Measurements from ENCODE around the gene PHF3. TPM values are rescaled to one million over a fixed set of nuclear protein-coding genes. Genes with fewer than 3 reads are reported as not detected.

The PHF3 gene
- total RNA-seq, 1 experiment from 2014 or later, result 66.6 TPM

- TF ChIP-seq, protein P1, sequence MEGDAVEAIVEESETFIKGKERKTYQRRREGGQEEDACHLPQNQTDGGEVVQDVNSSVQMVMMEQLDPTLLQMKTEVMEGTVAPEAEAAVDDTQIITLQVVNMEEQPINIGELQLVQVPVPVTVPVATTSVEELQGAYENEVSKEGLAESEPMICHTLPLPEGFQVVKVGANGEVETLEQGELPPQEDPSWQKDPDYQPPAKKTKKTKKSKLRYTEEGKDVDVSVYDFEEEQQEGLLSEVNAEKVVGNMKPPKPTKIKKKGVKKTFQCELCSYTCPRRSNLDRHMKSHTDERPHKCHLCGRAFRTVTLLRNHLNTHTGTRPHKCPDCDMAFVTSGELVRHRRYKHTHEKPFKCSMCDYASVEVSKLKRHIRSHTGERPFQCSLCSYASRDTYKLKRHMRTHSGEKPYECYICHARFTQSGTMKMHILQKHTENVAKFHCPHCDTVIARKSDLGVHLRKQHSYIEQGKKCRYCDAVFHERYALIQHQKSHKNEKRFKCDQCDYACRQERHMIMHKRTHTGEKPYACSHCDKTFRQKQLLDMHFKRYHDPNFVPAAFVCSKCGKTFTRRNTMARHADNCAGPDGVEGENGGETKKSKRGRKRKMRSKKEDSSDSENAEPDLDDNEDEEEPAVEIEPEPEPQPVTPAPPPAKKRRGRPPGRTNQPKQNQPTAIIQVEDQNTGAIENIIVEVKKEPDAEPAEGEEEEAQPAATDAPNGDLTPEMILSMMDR (conservative IDR thresholded peaks at IDR 0.05), result no peak
- Histone ChIP-seq H3K56ac (ENCODE audit: insufficient read length, low read depth, low read length) (no peak overlapping the region), H3K9ac (ENCODE audit: extremely low read depth, insufficient read length, low read length) (no peak overlapping the region), H2BK120ac (ENCODE audit: low read depth, low read length, poor library complexity, severe bottlenecking) (no peak overlapping the region), H3K14ac (ENCODE audit: insufficient read depth, low read length) (no peak overlapping the region), H4K20me1 (ENCODE audit: control insufficient read depth, insufficient read depth, insufficient read length) (no peaks in the 10 kb centered on the region), H2BK15ac (ENCODE audit: low read depth, low read length) (no peak overlapping the region), H2BK5ac (ENCODE audit: insufficient read length, low read length) (no peak overlapping the region), H3K4me1 (ENCODE audit: insufficient read depth, low read length) (no peaks in the 10 kb centered on the region), H2AK5ac (ENCODE audit: insufficient read length, low read length) (no peak overlapping the region), H3K79me2 (ENCODE audit: insufficient read depth, low read length) (no peaks in the 10 kb centered on the region; the same call in 1 of the 2 replicates), H4K8ac (replicated peaks; ENCODE audit: insufficient read length, low read depth, low read length) (no peak overlapping the region), H4K5ac (ENCODE audit: insufficient read length, low read depth, low read length) (no peak overlapping the region), H3K27ac (ENCODE audit: insufficient read length, low read depth, low read length) (no peak overlapping the region), H3K4ac (ENCODE audit: low read depth, low read length) (no peak overlapping the region), H2BK12ac (ENCODE audit: insufficient read length, low read depth, low read length) (no peak overlapping the region), H3K9me3 (ENCODE audit: control insufficient read depth, low read depth, low read length) (no peaks in the 10 kb centered on the region), H3K18ac (ENCODE audit: insufficient read length, low read depth, low read length) (no peak overlapping the region), H3K23ac (ENCODE audit: insufficient read length, low read depth, low read length) (no peak overlapping the region), H4K91ac (ENCODE audit: insufficient read length, low read depth, low read length) (no peak overlapping the region), H2BK20ac (ENCODE audit: low read depth, low read length, poor library complexity, severe bottlenecking) (no peak overlapping the region), H2AFZ (ENCODE audit: low read length) (no peak overlapping the region), H3K79me1 (ENCODE audit: insufficient read depth, low read depth, low read length, poor library complexity, severe bottlenecking) (no peaks in the 10 kb centered on the region), H3T11ph (ENCODE audit: low read length) (no peak overlapping the region), H3K23me2 (ENCODE audit: insufficient read length, low read depth, low read length, poor library complexity, severe bottlenecking) (no peaks in the 10 kb centered on the region), H3K4me2 (ENCODE audit: insufficient read depth, insufficient read length, low read length) (no peak overlapping the region), H3K27me3 (ENCODE audit: insufficient read depth, low read length) (no peaks in the 10 kb centered on the region)
- WGBS (ENCODE audit: extremely low coverage, insufficient read length, low lambda C conversion rate), result no CpG with 5 or more reads among the region's 2 CpGs
- no peak for DNase-seq
- Mint-ChIP-seq H3K4me3 (no peak overlapping the region), H3K27ac (no peak overlapping the region), H3K9me3 (peaks cover 2 to 6% of the 10 kb centered on the region in 2 experiments; a peak in 2 of 5 replicates), H3K27me3 (ENCODE audit: low read depth) (no peaks in the 10 kb centered on the region), H3K36me3 (ENCODE audit: insufficient read depth in 1 of 3, low read depth in 3 of 3) (peaks cover 24 to 44% (median 40%) of the 10 kb centered on the region in 3 experiments), H3K4me1 (no peaks in the 10 kb centered on the region)
These were observed 53.8 kb downstream of the PHF3 start for GRCh38 chr6:63689421-63689820.

All from H9 (cell line).